HepG2 (cell line): ENCODE measurements around the gene SIAH1. TPM values are rescaled to one million over a fixed set of nuclear protein-coding genes. Genes with fewer than 3 reads are reported as not detected.

Experiments
- ATAC-seq: fragments of 200-7000 bp; cut with Tn5 transposase; 3 replicates; pipeline ENCODE4 v1.9.1; 2020; ENCODE audit warnings: mild to moderate bottlenecking, moderate library complexity
- BruUV-seq: library from RNA; stranded (reverse); fragments of 400-500 nt; replicated peaks from 2 replicates; lab custom pipeline; 2021; lab: Mats Ljungman, UMichigan
- CTCF ChIA-PET: fragments of 300-600 bp; formaldehyde crosslinking; extraction: SDS; loops from one replicate; lab custom pipeline; 2021; ENCODE audit warnings: low total read pairs, inconsistent platforms, low intra/inter-chr PET ratio; lab: Yijun Ruan, JAX
- POLR2A ChIA-PET: fragments of 350-600 bp; sonication (Branson Sonifier 250); formaldehyde crosslinking; loops from one replicate; lab custom pipeline; 2020; ENCODE audit warnings: antibody characterized with exemption, inconsistent platforms; lab: Yijun Ruan, JAX
- DNase-seq: peaks from one replicate; pipeline ENCODE4 v3.0.0-alpha.2; 2015; ENCODE audit warnings: low spot score
- FAIRE-seq: peaks from 3 replicates; lab custom pipeline; 2011; peaks lifted over from hg19 to GRCh38; lab: Jason Lieb, UNC
- H2AFZ ChIP-seq: one replicate; pipeline ENCODE4 v1.6.1; 2011; ENCODE audit warnings: low read length, inconsistent platforms
- H3K27ac ChIP-seq: fragments of 300-600 bp; 3 replicates; pipeline ENCODE4 v1.8.0; 2011; ENCODE audit warnings: mixed run types, mild to moderate bottlenecking, mixed read lengths, low read length, inconsistent platforms; ENCODE audit not compliant: insufficient read depth; ENCODE audit errors: extremely low read length
- H3K27me3 ChIP-seq, 2 experiments: fragments of 200-600 bp in 1 of 2; 2 replicates in 1 of 2; 3 replicates in 1 of 2; pipeline versions ENCODE4 v1.6.0 to v1.8.0; 2011; ENCODE audit warnings: low read length in 2 of 2, mild to moderate bottlenecking in 2 of 2, moderate library complexity in 2 of 2, inconsistent platforms in 1 of 2; ENCODE audit not compliant: insufficient read depth in 2 of 2, control insufficient read depth in 1 of 2
- H3K36me3 ChIP-seq, 2 experiments: fragments of 200-600 bp in 1 of 2; replicated peaks in 1 of 2; 2 replicates in 1 of 2; 3 replicates in 1 of 2; pipeline versions ENCODE4 v1.5.1 to v1.8.0; 2011; ENCODE audit warnings: low read length in 2 of 2, inconsistent platforms in 1 of 2; ENCODE audit not compliant: insufficient read depth in 2 of 2, control insufficient read depth in 1 of 2
- H3K4me1 ChIP-seq: 2 replicates; pipeline ENCODE4 v1.5.1; 2012; ENCODE audit warnings: low read length, inconsistent platforms; ENCODE audit not compliant: insufficient read depth
- H3K4me2 ChIP-seq: 2 replicates; pipeline ENCODE4 v1.6.0; 2011; ENCODE audit warnings: low read depth, low read length, inconsistent platforms
- H3K4me3 ChIP-seq, 3 experiments: fragments of 200-600 bp in 1 of 3; sonication (generic), shearing (Covaris generic) in 1 of 3; replicated peaks in 1 of 3; 2 replicates each; pipeline ENCODE4 v1.5.1; 2011 to 2016; ENCODE audit warnings: low read length in 3 of 3, inconsistent platforms in 2 of 3, low read depth in 2 of 3, mild to moderate bottlenecking in 2 of 3, control low read depth in 1 of 3, mixed read lengths in 1 of 3; ENCODE audit not compliant: insufficient read depth in 1 of 3
- H3K79me2 ChIP-seq: one replicate; pipeline ENCODE4 v1.6.1; 2011; ENCODE audit warnings: low read length, inconsistent platforms; ENCODE audit not compliant: insufficient read depth
- H3K9ac ChIP-seq: 2 replicates; pipeline ENCODE4 v1.6.0; 2011; ENCODE audit warnings: mild to moderate bottlenecking, low read depth, low read length, inconsistent platforms; ENCODE audit not compliant: insufficient read depth
- H3K9me3 ChIP-seq: 2 replicates; pipeline ENCODE4 v1.5.1; 2012; ENCODE audit warnings: mild to moderate bottlenecking, low read length
- H4K20me1 ChIP-seq: 2 replicates; pipeline ENCODE4 v1.6.0; 2011; ENCODE audit warnings: inconsistent platforms, mild to moderate bottlenecking, low read length, moderate library complexity; ENCODE audit not compliant: insufficient read depth
- ARID2 ChIP-seq: sonication (generic); formaldehyde crosslinking; IDR thresholded peaks from 2 replicates; pipeline ENCODE4 v1.8.1; 2022; ENCODE audit warnings: mild to moderate bottlenecking, missing genetic modification reagents, borderline replicate concordance
- ATF3 ChIP-seq: sonication (generic); formaldehyde crosslinking; IDR thresholded peaks from 2 replicates; pipeline ENCODE4 v1.4.0; 2020; ENCODE audit warnings: missing genetic modification reagents
- E2F2 ChIP-seq: sonication (generic); formaldehyde crosslinking; IDR thresholded peaks from 2 replicates; pipeline ENCODE4 v1.4.0; 2020; ENCODE audit warnings: missing genetic modification reagents, borderline replicate concordance
- MED13 ChIP-seq: sonication (generic); formaldehyde crosslinking; IDR thresholded peaks from 2 replicates; pipeline ENCODE4 v1.5.0; 2020; ENCODE audit warnings: missing genetic modification reagents
- MTERF4 ChIP-seq: sonication (generic); formaldehyde crosslinking; IDR thresholded peaks from 2 replicates; pipeline ENCODE4 v1.8.0; 2023; ENCODE audit warnings: mild to moderate bottlenecking, missing genetic modification reagents
- POGK ChIP-seq: sonication (generic); formaldehyde crosslinking; conservative IDR thresholded peaks from 2 replicates; pipeline ENCODE4 v1.8.0; 2022; ENCODE audit warnings: mild to moderate bottlenecking, moderate library complexity, missing genetic modification reagents
- SMARCE1 ChIP-seq: fragments of 450-650 bp; IDR thresholded peaks from 2 replicates; pipeline ENCODE4 v1.6.1; 2017; ENCODE audit warnings: borderline replicate concordance
- ZNF10 ChIP-seq: sonication (generic); formaldehyde crosslinking; IDR thresholded peaks from 2 replicates; pipeline ENCODE4 v1.4.0; 2020; ENCODE audit warnings: mild to moderate bottlenecking, low read depth, missing genetic modification reagents, borderline replicate concordance
- ZNF207 ChIP-seq: fragments of 450-650 bp; IDR thresholded peaks from 2 replicates; pipeline ENCODE4 v1.6.1; 2016; ENCODE audit warnings: antibody characterized with exemption, borderline replicate concordance
- ZNF225 ChIP-seq: sonication (generic); formaldehyde crosslinking; IDR thresholded peaks from 2 replicates; pipeline ENCODE4 v1.4.0; 2020; ENCODE audit warnings: mild to moderate bottlenecking, missing genetic modification reagents
- ZNF253 ChIP-seq: sonication (generic); formaldehyde crosslinking; IDR thresholded peaks from 2 replicates; pipeline ENCODE4 v1.8.0; 2022; ENCODE audit warnings: mild to moderate bottlenecking, missing genetic modification reagents, borderline replicate concordance
- ZNF263 ChIP-seq: sonication (generic); formaldehyde crosslinking; IDR thresholded peaks from 2 replicates; pipeline ENCODE4 v1.4.0; 2020; ENCODE audit warnings: missing genetic modification reagents
- ZNF775 ChIP-seq: sonication (generic); formaldehyde crosslinking; IDR thresholded peaks from 2 replicates; pipeline ENCODE4 v1.4.0; 2020; ENCODE audit warnings: missing genetic modification reagents, mild to moderate bottlenecking, moderate library complexity, borderline replicate concordance
- WGBS: methylation state at CpG from one replicate; pipeline ENCODE4 v1.1.6; 2017; ENCODE audit warnings: low lambda C conversion rate; 5-methylcytosine and 5-hydroxymethylcytosine counted together
- in situ Hi-C: cut with HindIII; loops from 2 replicates; pipeline ENCODE4 v1.10.0; 2017; ENCODE audit warnings: low pct_unique_long_range_greater_than_20kb; ENCODE audit not compliant: extremely low pct_ligation_motif_present
- intact Hi-C: fragments of 100-400 bp; cut with micrococcal nuclease; formaldehyde crosslinking; loops from one replicate; pipeline ENCODE4 v1.10.0; 2022; ENCODE audit not compliant: unreplicated experiment
- polyA plus RNA-seq, 8 experiments: library from polyadenylated mRNA; depleted of rRNA in 3 of 8; stranded (reverse) in 7 of 8; unstranded in 1 of 8; fragments of >200 nt; fragmentation: Illumina TruSeq in 4 of 8; extraction: Trizol in 4 of 8; gene quantifications; 2 replicates each; pipeline versions ENCODE4 v1.2.1 to v1.2.3, GENCODE V29; 2011 to 2016; ENCODE audit warnings: low read depth in 4 of 8, missing spikeins in 1 of 8, mixed read lengths in 1 of 8; ENCODE audit not compliant: insufficient read depth in 1 of 8
- total RNA-seq, 5 experiments: library from RNA; depleted of rRNA; stranded (reverse); fragments of >200 nt; fragmentation: Illumina TruSeq; extraction: Trizol; gene quantifications; 2 replicates each; pipeline ENCODE4 v1.2.3, GENCODE V29; 2016; ENCODE audit warnings: low read depth in 1 of 5

The SIAH1 gene
- total and polyA plus RNA-seq, 2 of the 13 experiments (the other 11 are each of a cell fraction or from before 2014, with no cell fraction given), result 16.0 to 28.6 TPM

- TF ChIP-seq ZNF10 (CRISPR knock-in tag) (no peak), MED13 (no peak), POGK (CRISPR knock-in tag) (no peak)
- TF ChIP-seq, all 625 proteins: peak for 0
These were observed 37.3 kb upstream of the SIAH1 start (continued) for GRCh38 chr16:48422537-48422936.

GRCh38 chr16:48421741-48422140, 36.5 kb upstream of the SIAH1 start:
- Histone ChIP-seq H2AFZ (no peak overlapping the region), H3K27me3 (peaks cover 1 to 10% of the 10 kb centered on the region in 2 experiments; a peak in 2 of 5 replicates), H3K36me3 (no peaks in the 10 kb centered on the region), H3K27ac (no peak overlapping the region), H3K9me3 (no peaks in the 10 kb centered on the region), H3K4me3 (no peak overlapping the region), H3K4me1 (no peaks in the 10 kb centered on the region), H3K79me2 (no peaks in the 10 kb centered on the region), H3K9ac (no peak overlapping the region), H3K4me2 (no peak overlapping the region), H4K20me1 (no peaks in the 10 kb centered on the region)
- CTCF ChIA-PET, result no interaction called here
- 3% methylated on average over 3 of the region's 3 CpGs for WGBS
- TF ChIP-seq E2F2 (CRISPR knock-in tag) (no peak), ZNF253 (CRISPR knock-in tag) (no peak), ARID2 (CRISPR knock-in tag) (no peak), SMARCE1 (no peak), ATF3 (no peak), ZNF263 (CRISPR knock-in tag) (no peak), MTERF4 (no peak), ZNF225 (CRISPR knock-in tag) (no peak), ZNF207 (no peak), ZNF775 (no peak)
- no peak for FAIRE-seq
- POLR2A ChIA-PET, result no interaction called here
- in situ Hi-C loops, result no loop called here
- intact Hi-C loops, result no loop called here
- ATAC-seq, result no peak
- no peak for DNase-seq
- no TSS peak for BruUV-seq
